IPS-11a (cell line): Measurements from ENCODE around the gene TAF6.

ENCODE experiments used
- H3K4me3 ChIP-seq: one replicate; pipeline ENCODE4 v1.5.1; 2013; ENCODE audit warnings: low read depth, low read length, control low read depth

The TAF6 gene

DNA sequence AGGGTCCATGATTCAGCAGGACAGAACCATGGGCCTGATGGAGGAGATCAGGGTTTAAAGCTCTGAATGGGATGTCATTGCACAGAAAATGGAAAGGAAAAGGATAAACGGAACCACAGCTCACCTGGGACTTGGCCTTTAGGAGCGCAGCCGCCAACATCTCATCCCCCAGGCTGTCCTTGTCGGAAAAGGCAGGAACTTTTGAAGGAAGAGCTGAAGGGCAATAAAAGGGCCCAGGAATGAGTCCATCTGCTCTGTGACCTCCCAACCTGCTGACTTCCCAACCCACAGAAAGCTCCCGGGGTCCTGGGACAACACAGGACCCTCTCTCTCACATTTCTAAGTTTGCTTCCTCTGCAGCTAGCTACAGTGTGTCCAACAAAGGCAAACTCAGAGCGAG lies 43.7 kb downstream of the TAF6 start:
- no peak overlapping the region for H3K4me3 ChIP-seq

DNA sequence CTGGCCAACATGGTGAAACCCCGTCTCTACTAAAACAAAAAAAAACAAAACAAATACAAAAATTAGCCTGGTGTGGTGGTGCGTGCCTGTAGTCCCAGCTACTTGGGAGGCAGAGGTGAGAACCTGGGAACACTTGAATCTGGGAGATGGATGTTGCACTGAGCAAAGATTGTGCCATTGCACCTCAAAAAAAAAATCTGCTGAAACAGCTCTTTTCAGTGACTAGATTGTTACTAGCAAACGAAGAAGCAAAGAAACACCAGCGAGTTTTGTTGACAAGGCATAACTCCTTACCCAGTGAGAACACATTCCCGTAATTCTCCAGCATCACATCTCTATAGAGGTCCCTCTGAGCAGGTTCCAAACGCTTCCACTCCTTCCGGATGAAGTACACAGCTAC lies 44.3 kb downstream of the TAF6 start:
- no peak overlapping the region for H3K4me3 ChIP-seq

DNA sequence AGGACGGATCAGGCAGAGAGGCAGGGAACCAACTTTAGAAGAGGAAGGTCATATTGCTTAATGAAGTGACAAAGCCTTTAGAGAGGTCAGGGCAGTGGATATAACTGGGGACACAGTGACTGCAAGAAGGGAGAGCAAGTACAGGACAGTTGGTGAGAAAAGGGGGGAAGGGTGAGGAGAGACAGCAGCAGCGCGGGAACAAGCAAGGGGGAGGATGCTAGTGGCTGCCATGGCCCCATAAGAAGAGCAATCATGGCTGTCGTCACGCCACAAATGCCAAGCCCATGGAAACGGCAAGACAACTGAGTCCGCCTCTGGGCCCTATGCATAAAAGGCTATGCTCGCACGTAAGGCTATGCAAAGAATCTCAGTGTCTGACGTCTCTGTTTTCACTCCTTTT lies 46.7 kb downstream of the TAF6 start:
- H3K4me3 ChIP-seq, result no peak overlapping the region

DNA sequence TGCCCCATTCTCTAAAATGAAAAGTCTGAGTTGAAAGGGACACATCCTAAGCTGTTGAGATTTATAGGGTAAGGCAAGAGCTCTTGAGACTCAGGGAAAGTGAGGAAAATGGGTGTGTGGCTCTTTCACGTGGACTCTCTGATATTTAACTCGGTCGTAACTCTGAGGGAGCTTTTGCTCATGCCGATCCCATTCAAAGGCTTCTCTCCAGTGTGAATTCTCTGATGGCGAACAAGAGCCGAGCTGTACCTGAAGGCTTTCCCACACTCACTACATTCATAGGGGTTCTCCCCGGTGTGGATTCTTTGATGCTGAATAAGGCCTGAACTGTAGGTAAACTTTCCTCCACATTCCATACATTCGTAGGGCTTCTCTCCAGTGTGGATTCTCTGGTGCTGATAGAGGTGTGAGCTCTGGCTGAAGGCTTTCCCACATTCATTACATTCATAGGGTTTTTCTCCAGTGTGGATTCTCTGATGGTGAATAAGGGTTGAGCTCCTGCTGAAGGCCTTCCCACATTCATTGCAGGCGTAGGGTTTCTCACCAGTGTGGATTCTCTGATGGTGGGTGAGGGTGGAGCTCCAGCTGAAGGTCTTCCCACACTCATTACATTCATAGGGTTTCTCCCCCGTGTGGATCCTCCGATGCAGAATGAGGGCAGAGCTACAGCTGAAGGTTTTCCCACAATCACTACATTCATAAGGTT lies 48.0 kb downstream of the TAF6 start:
- no peak overlapping the region for H3K4me3 ChIP-seq

DNA sequence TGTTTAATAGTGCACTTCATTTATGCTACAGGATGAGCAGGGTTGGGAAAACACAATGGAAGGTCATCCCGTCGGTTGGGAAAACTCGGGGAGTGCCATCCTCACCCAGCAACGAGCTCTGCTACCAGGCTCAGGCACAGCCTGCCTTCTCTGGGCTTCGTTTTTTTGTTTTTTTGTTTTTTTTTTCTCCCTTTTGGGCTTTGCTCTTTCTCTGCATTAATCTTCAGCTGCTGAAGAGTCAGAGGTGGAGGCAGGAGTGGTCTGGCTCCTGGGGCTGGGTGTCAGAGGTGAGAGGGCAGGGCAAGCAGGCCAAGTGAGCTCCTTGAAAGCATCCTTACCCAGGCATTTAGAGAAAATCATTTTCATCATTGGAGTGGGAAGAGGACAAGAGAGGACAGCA lies 49.2 kb downstream of the TAF6 start:
- no peak overlapping the region for H3K4me3 ChIP-seq

DNA sequence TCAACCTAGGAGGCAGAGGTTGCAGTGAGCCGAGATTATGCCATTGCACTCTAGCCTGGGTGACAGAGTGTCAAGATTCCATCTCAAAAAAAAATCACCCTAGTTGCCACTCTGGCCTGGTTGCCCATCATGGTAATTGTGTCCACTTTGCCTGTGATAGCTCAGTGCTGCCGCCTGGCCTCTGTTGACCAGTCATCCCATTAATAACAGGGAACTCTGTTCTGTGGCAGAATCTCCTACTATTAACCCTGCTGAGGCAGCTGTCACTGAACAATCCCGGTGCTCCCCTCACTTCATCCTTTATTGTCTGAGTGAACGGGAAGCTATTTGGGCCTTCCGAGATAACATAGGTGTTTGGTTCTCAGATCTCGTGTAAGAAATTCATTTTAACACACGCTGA lies 52.2 kb downstream of the TAF6 start:
- no peak overlapping the region for H3K4me3 ChIP-seq

DNA sequence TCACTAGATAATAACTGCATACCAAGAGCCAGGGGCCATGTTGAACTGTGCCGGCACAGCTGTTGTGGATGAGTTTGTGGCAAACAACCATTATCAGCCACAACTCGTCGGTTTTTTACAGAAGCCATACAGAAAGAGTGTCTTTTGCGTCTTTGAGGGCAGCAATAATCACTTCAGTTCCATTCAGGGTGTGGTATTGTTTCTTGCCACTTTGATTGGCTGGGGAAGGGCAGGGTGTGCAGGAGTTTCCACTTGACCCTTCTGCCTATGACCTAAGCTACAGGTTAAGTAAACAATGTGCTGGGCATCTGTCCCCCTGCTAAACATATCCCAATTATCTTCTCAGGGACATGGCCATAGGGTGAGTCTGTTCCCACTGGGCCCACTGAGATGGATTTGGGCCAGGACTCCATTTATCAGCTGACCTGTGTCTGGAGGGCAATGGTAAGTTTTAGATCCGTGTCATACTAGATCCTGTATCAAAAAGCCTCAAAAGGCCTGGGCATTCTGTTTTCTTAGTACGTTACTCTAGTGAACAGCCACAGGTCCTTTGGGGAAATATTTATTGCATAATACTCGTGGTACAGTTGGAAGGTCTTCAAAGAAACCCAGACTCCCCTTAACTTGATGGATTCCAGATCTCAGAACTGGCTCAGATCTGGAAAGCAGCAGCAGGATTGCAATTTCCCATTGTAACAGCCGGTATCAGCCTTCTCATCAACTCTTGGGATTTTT lies 53.5 kb downstream of the TAF6 start:
- H3K4me3 ChIP-seq, result no peak overlapping the region

DNA sequence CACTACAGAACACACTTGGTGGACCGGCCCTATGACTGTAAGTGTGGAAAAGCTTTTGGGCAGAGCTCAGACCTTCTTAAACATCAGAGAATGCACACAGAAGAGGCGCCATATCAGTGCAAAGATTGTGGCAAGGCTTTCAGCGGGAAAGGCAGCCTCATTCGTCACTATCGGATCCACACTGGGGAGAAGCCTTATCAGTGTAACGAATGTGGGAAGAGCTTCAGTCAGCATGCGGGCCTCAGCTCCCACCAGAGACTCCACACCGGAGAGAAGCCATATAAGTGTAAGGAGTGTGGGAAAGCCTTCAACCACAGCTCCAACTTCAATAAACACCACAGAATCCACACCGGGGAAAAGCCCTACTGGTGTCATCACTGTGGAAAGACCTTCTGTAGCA lies 55.0 kb downstream of the TAF6 start:
- H3K4me3 ChIP-seq, result no peak overlapping the region

DNA sequence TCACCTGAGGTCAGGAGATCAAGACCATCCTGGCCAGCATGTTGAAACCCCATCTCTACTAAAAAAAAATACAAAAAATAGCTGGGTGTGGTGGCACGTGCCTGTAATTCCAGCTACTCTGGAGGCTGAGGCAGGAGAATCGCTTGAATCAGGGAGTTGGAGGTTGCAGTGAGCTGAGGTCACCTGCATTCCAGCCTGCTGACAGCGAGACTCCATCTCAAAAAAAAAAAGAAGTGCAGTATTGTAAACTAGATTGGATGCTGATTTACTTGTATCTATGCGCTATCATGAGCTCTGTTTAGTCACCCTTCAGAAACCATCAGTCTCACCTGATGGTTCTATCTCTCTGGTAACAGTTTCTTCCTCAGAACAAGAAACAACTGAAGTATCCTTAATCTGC lies 55.8 kb downstream of the TAF6 start:
- H3K4me3 ChIP-seq, result no peak overlapping the region

DNA sequence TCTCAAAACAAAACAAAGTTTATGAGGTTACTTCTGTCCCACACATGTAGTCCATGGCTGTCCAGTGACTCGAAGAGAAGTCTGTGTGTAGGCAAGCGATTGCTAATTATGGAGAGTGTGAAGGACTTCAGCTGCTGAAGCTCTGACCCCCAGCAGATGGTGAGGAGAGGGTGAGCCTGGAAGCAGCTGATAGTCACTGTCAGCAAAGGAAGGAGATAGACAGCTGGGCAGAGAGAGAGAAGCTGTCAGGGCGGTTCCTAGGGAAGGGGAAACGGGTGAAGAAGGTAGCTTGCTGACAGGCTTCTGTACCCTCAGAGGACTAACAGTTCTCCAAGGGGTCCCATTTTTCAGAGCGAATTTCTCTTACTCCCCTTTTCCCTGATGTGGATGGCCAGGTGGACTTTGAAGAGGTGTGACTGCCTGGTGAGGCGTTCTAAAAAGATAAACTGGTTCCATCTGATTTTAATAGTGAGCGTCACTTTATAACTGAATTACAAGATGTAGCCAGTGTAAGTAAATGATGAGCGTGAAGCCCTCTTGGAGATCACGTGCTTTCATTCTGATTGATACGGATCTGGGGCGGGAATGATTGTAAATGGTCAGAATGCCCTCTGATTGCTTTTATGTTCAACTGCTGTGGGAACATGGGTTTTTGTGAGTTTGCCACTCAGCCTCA lies 57.5 kb downstream of the TAF6 start:
- H3K4me3 ChIP-seq, result no peak overlapping the region

DNA sequence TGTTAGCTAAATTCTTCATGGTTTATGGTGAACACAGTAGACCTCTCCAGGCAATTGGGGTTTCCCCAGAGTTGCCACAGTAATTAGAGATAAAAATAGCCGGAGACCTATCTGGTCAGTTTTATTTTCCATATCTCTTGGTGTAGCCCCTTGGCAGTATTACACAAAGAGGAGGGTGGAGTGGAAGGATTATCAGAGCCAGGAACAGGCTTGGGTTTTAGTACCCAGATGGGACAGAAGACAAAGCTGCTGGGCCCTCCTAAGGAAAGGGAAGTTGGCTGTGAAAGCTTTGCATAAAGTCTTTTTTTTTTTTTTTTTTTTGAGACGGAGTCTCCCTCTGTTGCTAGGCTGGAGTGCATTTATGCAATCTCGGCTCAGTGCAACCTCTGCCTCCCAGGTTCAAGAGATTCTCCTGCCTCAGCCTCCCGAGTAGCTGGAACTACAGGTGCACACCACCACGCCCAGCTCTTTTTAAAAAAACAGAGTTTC lies 59.9 kb downstream of the TAF6 start:
- no peak overlapping the region for H3K4me3 ChIP-seq
